SK-N-SH (cell line): ENCODE results near the gene EP400. TPM values are rescaled to one million over a fixed set of nuclear protein-coding genes. Genes with fewer than 3 reads are reported as not detected.

Source experiments
- CTCF ChIA-PET: fragments of 300-600, 350-600 bp; formaldehyde crosslinking; extraction: SDS; loops from one replicate; lab custom pipeline; 2021; lab: Yijun Ruan, JAX
- POLR2A ChIA-PET: fragments of 350-600 bp; sonication (Branson Sonifier 250); formaldehyde crosslinking; extraction: SDS; loops from one replicate; lab custom pipeline; 2020; ENCODE audit warnings: antibody characterized with exemption, inconsistent platforms; lab: Yijun Ruan, JAX
- DNase-seq: peaks from one replicate; pipeline ENCODE4 v3.0.0; 2012
- H2AFZ ChIP-seq: fragments of 200-600 bp; sonication (generic); 2 replicates; pipeline ENCODE4 v1.8.1; 2016; ENCODE audit warnings: antibody characterized with exemption, mild to moderate bottlenecking, low read depth
- H3F3A ChIP-seq: fragments of 200-600 bp; sonication (generic); replicated peaks from 2 replicates; pipeline ENCODE3; 2016; ENCODE audit warnings: antibody characterized with exemption, mild to moderate bottlenecking; ENCODE audit not compliant: insufficient read depth
- H3K27ac ChIP-seq, 2 experiments: fragments of 200-500 bp in 1 of 2; fragments of 200-600 bp in 1 of 2; sonication (Bioruptor generic) in 1 of 2; sonication (generic), shearing (Covaris generic) in 1 of 2; 2 replicates each; pipeline versions ENCODE4 v1.5.1 to v1.6.1; 2014 to 2016; ENCODE audit warnings: low read depth in 2 of 2, inconsistent platforms in 1 of 2, low read length in 1 of 2, mild to moderate bottlenecking in 1 of 2, mixed read lengths in 1 of 2
- H3K27me3 ChIP-seq: fragments of 200-600 bp; sonication (generic), shearing (Covaris generic); 2 replicates; pipeline ENCODE4 v1.6.1; 2016; ENCODE audit warnings: mixed run types; ENCODE audit not compliant: insufficient read depth
- H3K36me3 ChIP-seq, 2 experiments: fragments of 200-500 bp in 1 of 2; fragments of 200-600 bp in 1 of 2; sonication (Bioruptor generic) in 1 of 2; sonication (generic) in 1 of 2; replicated peaks in 1 of 2; 2 replicates each; pipeline versions ENCODE3 to v1.5.1; 2014 to 2016; ENCODE audit warnings: low read length in 1 of 2, mild to moderate bottlenecking in 1 of 2; ENCODE audit not compliant: insufficient read depth in 2 of 2, control insufficient read depth in 1 of 2
- H3K4me1 ChIP-seq, 2 experiments: fragments of 200-500 bp in 1 of 2; fragments of 200-600 bp in 1 of 2; sonication (Bioruptor generic) in 1 of 2; sonication (generic), shearing (Covaris generic) in 1 of 2; 2 replicates each; pipeline versions ENCODE4 v1.5.1 to v1.6.1; 2014 to 2016; ENCODE audit warnings: low read depth in 1 of 2, low read length in 1 of 2, mixed run types in 1 of 2; ENCODE audit not compliant: insufficient read depth in 2 of 2, control insufficient read depth in 1 of 2
- H3K4me2 ChIP-seq: fragments of 200-600 bp; sonication (generic), shearing (Covaris generic); 2 replicates; pipeline ENCODE4 v1.6.1; 2017; ENCODE audit warnings: mixed run types
- H3K4me3 ChIP-seq, 2 experiments: fragments of 200-500 bp in 1 of 2; fragments of 200-600 bp in 1 of 2; sonication (Bioruptor generic) in 1 of 2; sonication (generic), shearing (Covaris generic) in 1 of 2; 2 replicates each; pipeline versions ENCODE4 v1.5.1 to v1.8.1; 2014 to 2016; ENCODE audit warnings: low read depth in 2 of 2, inconsistent platforms in 1 of 2, low read length in 1 of 2, mild to moderate bottlenecking in 1 of 2, mixed read lengths in 1 of 2, moderate library complexity in 1 of 2
- H3K79me2 ChIP-seq: fragments of 200-600 bp; sonication (generic); 2 replicates; pipeline ENCODE4 v1.8.1; 2017; ENCODE audit warnings: mild to moderate bottlenecking; ENCODE audit not compliant: insufficient read depth
- H3K9ac ChIP-seq: fragments of 200-600 bp; sonication (generic); 2 replicates; pipeline ENCODE4 v1.6.1; 2017; ENCODE audit warnings: mixed run types
- H3K9me2 ChIP-seq: fragments of 200-600 bp; sonication (generic); 2 replicates; pipeline ENCODE4 v1.6.1; 2017; ENCODE audit warnings: mixed run types
- H3K9me3 ChIP-seq: fragments of 200-600 bp; sonication (generic); 2 replicates; pipeline ENCODE4 v1.6.1; 2017; ENCODE audit warnings: mixed run types, mild to moderate bottlenecking, moderate library complexity
- H4K20me1 ChIP-seq: fragments of 200-600 bp; sonication (generic); 2 replicates; pipeline ENCODE4 v1.6.1; 2017; ENCODE audit warnings: mild to moderate bottlenecking, mixed run types; ENCODE audit not compliant: insufficient read depth
- CHD2 ChIP-seq: fragments of 150-350 bp; IDR thresholded peaks from 2 replicates; pipeline ENCODE4 v1.6.1; 2018; ENCODE audit warnings: low read length; ENCODE audit not compliant: partially characterized antibody
- GABPA ChIP-seq: IDR thresholded peaks from 2 replicates; pipeline ENCODE4 v1.4.0; 2012; ENCODE audit warnings: low read depth, mild to moderate bottlenecking
- MXI1 ChIP-seq: IDR thresholded peaks from 2 replicates; pipeline ENCODE4 v1.6.1; 2012; ENCODE audit warnings: mild to moderate bottlenecking, low read depth, low read length, improper control_type of control experiment
- NFIC ChIP-seq: IDR thresholded peaks from 2 replicates; pipeline ENCODE4 v1.4.0; 2012; ENCODE audit warnings: borderline replicate concordance
- USF1 ChIP-seq: IDR thresholded peaks from 2 replicates; pipeline ENCODE4 v1.4.0; 2012; ENCODE audit warnings: low read depth, borderline replicate concordance
- USF2 ChIP-seq: fragments of 150-350 bp; IDR thresholded peaks from 2 replicates; pipeline ENCODE4 v1.6.1; 2017; ENCODE audit warnings: antibody characterized with exemption, low read length, low read depth, borderline replicate concordance
- YY1 ChIP-seq: IDR thresholded peaks from 2 replicates; pipeline ENCODE4 v1.4.0; 2012; ENCODE audit warnings: low read depth, mild to moderate bottlenecking
- WGBS: methylation state at CpG from one replicate; pipeline ENCODE4 v1.1.6; 2017; ENCODE audit warnings: low lambda C conversion rate; 5-methylcytosine and 5-hydroxymethylcytosine counted together
- polyA plus RNA-seq, 3 experiments: library from polyadenylated mRNA; depleted of rRNA; stranded (reverse); fragments of >200 nt; gene quantifications; 2 replicates each; pipeline ENCODE4 v1.2.3, GENCODE V29; 2012
- TF ChIP-seq, protein P1 (sequence below): IDR thresholded peaks from 2 replicates; pipeline ENCODE4 v1.6.1; 2012; ENCODE audit warnings: mild to moderate bottlenecking, low read depth, low read length, moderate library complexity

The EP400 gene
- polyA plus RNA-seq, 1 of the 3 experiments (the other 2 are of a cell fraction): 7.0 TPM

DNA sequence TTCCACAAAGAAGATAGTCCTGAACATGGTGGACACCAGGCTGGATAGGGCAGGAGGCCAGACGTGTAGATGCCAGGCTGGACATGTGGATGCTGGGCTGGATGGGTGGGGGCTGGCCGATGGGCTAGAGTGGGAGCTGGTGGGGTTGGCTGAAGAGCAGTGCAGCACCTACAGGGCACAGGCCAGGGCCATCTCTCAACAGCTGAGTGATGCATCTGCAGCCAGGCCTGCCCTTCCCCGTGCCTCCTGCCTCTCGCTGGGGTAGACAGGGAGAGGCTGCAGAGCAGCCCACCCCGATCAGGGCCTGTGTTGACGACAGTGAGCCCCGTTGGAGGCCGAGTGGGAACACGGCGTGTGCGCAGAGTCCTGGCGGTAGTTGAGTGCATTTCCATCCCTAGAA lies 39.3 kb downstream of the EP400 start (continued):
- no peak for TF ChIP-seq MXI1

DNA sequence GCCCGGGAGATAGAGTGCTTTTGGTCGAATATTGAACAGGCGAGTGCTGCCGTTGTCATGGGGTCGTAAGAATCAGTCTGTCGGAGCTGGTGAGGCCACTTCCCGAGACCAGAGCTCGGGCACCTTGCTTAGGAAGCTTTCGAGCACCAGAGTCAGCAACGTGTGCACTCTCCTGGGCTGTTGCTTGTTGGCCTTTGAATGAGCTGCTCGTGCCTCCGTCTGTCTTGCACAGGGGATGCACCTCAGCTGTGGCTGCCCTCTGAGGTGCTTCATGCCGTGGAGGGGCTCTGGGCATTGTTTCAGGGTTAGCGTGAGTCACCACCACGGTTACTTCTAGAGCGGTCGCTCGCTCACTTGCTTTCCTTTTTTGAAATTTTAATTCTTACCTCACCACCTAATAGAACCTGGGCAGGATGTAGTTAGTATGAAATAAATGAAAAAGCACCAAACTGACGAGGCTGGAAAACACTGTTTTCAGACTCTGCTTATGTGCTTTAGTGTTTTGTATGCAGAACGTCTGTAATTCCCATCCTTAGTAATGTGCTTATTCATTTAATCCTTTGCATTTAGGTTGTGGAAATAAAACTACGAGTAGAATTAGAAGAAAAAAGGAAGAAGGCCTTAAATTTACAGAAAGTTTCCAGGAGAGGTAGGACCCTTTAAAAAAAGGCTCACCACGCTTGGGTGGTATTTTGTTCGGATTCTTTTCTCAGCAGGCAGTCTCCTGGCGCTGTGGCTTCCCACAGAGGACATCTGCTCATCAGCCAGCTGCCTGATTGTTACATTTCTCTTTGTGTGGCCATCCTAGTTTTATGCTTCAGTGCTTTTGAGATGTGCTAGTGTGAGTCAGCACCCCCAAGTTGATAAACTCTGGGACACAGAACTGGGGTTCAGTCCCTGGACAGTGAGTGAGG lies 40.6 kb downstream of the EP400 start:
- POLR2A ChIA-PET: no interaction called here
- Histone ChIP-seq H3K4me1 (peaks cover 0 to 11% of the 10 kb centered on the region in 2 experiments; a peak in 1 of 4 replicates), H3K27me3 (no peaks in the 10 kb centered on the region), H4K20me1 (no peaks in the 10 kb centered on the region), H3K4me3 (no peak overlapping the region), H3K79me2 (no peaks in the 10 kb centered on the region), H3K4me2 (no peak overlapping the region), H3K9me2 (no peaks in the 10 kb centered on the region), H3K27ac (no peak overlapping the region), H3K9ac (no peak overlapping the region), H3K36me3 (peaks cover 53 to 79% of the 10 kb centered on the region in 2 experiments), H3F3A (no peaks in the 10 kb centered on the region)
- 90% methylated on average over 24 of the region's 24 CpGs for WGBS
- CTCF ChIA-PET: interaction anchor here (1.6 kb wide), 1 partner anchor 12 kb away, joined by 7 read pairs; no protein-coding TSS in a partner anchor
- TF ChIP-seq GABPA (no peak), USF1 (no peak), NFIC (no peak), YY1 (no peak)
- TF ChIP-seq, all 33 proteins: peak for 0
- no peak for DNase-seq
- H2AFZ ChIP-seq: no peak overlapping the region
- H3K9me3 ChIP-seq: no peaks in the 10 kb centered on the region

- no peak overlapping the region for H2AFZ ChIP-seq
- no peaks in the 10 kb centered on the region for H3K9me3 ChIP-seq
- no peak overlapping the region for H3K4me2 ChIP-seq
- 100% methylated on average over 7 of the region's 9 CpGs for WGBS
- H3K4me3 ChIP-seq: no peak overlapping the region
- DNase-seq: no peak
- H3K4me1 ChIP-seq: peaks cover 0 to 11% of the 10 kb centered on the region in 2 experiments; a peak in 1 of 4 replicates
- TF ChIP-seq USF2: no peak
- no peak for TF ChIP-seq CHD2
- TF ChIP-seq NFIC: no peak
- TF ChIP-seq, protein P1, sequence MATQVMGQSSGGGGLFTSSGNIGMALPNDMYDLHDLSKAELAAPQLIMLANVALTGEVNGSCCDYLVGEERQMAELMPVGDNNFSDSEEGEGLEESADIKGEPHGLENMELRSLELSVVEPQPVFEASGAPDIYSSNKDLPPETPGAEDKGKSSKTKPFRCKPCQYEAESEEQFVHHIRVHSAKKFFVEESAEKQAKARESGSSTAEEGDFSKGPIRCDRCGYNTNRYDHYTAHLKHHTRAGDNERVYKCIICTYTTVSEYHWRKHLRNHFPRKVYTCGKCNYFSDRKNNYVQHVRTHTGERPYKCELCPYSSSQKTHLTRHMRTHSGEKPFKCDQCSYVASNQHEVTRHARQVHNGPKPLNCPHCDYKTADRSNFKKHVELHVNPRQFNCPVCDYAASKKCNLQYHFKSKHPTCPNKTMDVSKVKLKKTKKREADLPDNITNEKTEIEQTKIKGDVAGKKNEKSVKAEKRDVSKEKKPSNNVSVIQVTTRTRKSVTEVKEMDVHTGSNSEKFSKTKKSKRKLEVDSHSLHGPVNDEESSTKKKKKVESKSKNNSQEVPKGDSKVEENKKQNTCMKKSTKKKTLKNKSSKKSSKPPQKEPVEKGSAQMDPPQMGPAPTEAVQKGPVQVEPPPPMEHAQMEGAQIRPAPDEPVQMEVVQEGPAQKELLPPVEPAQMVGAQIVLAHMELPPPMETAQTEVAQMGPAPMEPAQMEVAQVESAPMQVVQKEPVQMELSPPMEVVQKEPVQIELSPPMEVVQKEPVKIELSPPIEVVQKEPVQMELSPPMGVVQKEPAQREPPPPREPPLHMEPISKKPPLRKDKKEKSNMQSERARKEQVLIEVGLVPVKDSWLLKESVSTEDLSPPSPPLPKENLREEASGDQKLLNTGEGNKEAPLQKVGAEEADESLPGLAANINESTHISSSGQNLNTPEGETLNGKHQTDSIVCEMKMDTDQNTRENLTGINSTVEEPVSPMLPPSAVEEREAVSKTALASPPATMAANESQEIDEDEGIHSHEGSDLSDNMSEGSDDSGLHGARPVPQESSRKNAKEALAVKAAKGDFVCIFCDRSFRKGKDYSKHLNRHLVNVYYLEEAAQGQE: no peak
- no peaks in the 10 kb centered on the region for H3F3A ChIP-seq
- no peak overlapping the region for H3K27ac ChIP-seq
- no peaks in the 10 kb centered on the region for H3K79me2 ChIP-seq
- no peaks in the 10 kb centered on the region for H3K9me2 ChIP-seq
- CTCF ChIA-PET: interaction anchor here (1.3 kb wide), 1 partner anchor 155 kb away, joined by 4 read pairs; no protein-coding TSS in a partner anchor
- POLR2A ChIA-PET: no interaction called here
- H4K20me1 ChIP-seq: no peaks in the 10 kb centered on the region
- H3K27me3 ChIP-seq: no peaks in the 10 kb centered on the region
- H3K36me3 ChIP-seq: peaks cover 47 to 81% of the 10 kb centered on the region in 2 experiments
- H3K9ac ChIP-seq: no peak overlapping the region
Measured at GRCh38 chr12:131990980-131991305, 41.2 kb downstream of the EP400 start.
